ENCODE measurements around the gene SNAP25.

Gene SNAP25

GRCh38 chr20:10263385-10264165, 44.9 kb downstream of the SNAP25 start:
- TF ChIP-seq POLR2A (IDR thresholded peaks at IDR 0.05; ENCODE audit: low read depth, low read length): no peak
- DNase-seq (ENCODE audit: insufficient read length, low spot score): no peak

GRCh38 chr20:10264166-10264558, 45.5 kb downstream of the SNAP25 start:
- DNase-seq (ENCODE audit: insufficient read length, low spot score) (no peak), FAIRE-seq (no peak)
- TF ChIP-seq POLR2A (IDR thresholded peaks at IDR 0.05; ENCODE audit: low read depth, low read length): no peak

More at GRCh38 chr20:10263385-10264165, 44.9 kb downstream of the SNAP25 start:
- no peak for FAIRE-seq

GRCh38 chr20:10268636-10269035, 50.0 kb downstream of the SNAP25 start:
- no peak for DNase-seq (ENCODE audit: insufficient read length, low spot score)
- FAIRE-seq: no peak

GRCh38 chr20:10270630-10271029, 52.0 kb downstream of the SNAP25 start:
- no peak for DNase-seq (ENCODE audit: insufficient read length, low spot score)
- no peak for TF ChIP-seq POLR2A (IDR thresholded peaks at IDR 0.05; ENCODE audit: low read depth, low read length)
- no peak for FAIRE-seq

More at GRCh38 chr20:10268636-10269035, 50.0 kb downstream of the SNAP25 start:
- TF ChIP-seq POLR2A (IDR thresholded peaks at IDR 0.05; ENCODE audit: low read depth, low read length): no peak

GRCh38 chr20:10271494-10272219, 53.0 kb downstream of the SNAP25 start:
- FAIRE-seq: no peak
- TF ChIP-seq POLR2A (IDR thresholded peaks at IDR 0.05; ENCODE audit: low read depth, low read length): no peak

GRCh38 chr20:10276878-10277580, 58.4 kb downstream of the SNAP25 start:
- DNase-seq (ENCODE audit: insufficient read length, low spot score): no peak
- no peak for FAIRE-seq
- TF ChIP-seq POLR2A (IDR thresholded peaks at IDR 0.05; ENCODE audit: low read depth, low read length): no peak

More at GRCh38 chr20:10271494-10272219, 53.0 kb downstream of the SNAP25 start:
- DNase-seq (ENCODE audit: insufficient read length, low spot score): no peak

- no peak for FAIRE-seq
- no peak for DNase-seq (ENCODE audit: insufficient read length, low spot score)
- TF ChIP-seq POLR2A (IDR thresholded peaks at IDR 0.05; ENCODE audit: low read depth, low read length): no peak
These were observed 59.0 kb downstream of the SNAP25 start for GRCh38 chr20:10277616-10278015.

- no peak for FAIRE-seq
- TF ChIP-seq POLR2A (IDR thresholded peaks at IDR 0.05; ENCODE audit: low read depth, low read length): no peak
These were observed 59.8 kb downstream of the SNAP25 start for GRCh38 chr20:10278412-10278811.

GRCh38 chr20:10280018-10280908, 61.6 kb downstream of the SNAP25 start:
- TF ChIP-seq POLR2A (IDR thresholded peaks at IDR 0.05; ENCODE audit: low read depth, low read length): no peak
- FAIRE-seq (no peak), DNase-seq (ENCODE audit: insufficient read length, low spot score) (no peak)

More at GRCh38 chr20:10278412-10278811, 59.8 kb downstream of the SNAP25 start:
- DNase-seq (ENCODE audit: insufficient read length, low spot score): no peak

- no peak for FAIRE-seq
- no peak for TF ChIP-seq POLR2A (IDR thresholded peaks at IDR 0.05; ENCODE audit: low read depth, low read length)
- no peak for DNase-seq (ENCODE audit: insufficient read length, low spot score)
These were observed 63.3 kb downstream of the SNAP25 start for GRCh38 chr20:10281911-10282310.

- TF ChIP-seq POLR2A (IDR thresholded peaks at IDR 0.05; ENCODE audit: low read depth, low read length): no peak
- peak; percentile 26 for DNase-seq (ENCODE audit: insufficient read length, low spot score)
- FAIRE-seq: peak; percentile 27
These were observed 64.4 kb downstream of the SNAP25 start for GRCh38 chr20:10282979-10283456.

- no peak for FAIRE-seq
- no peak for DNase-seq (ENCODE audit: insufficient read length, low spot score)
- TF ChIP-seq POLR2A (IDR thresholded peaks at IDR 0.05; ENCODE audit: low read depth, low read length): no peak
These were observed 67.7 kb downstream of the SNAP25 start for GRCh38 chr20:10286356-10286755.

GRCh38 chr20:10288421-10288820, 69.8 kb downstream of the SNAP25 start:
- FAIRE-seq (no peak), DNase-seq (ENCODE audit: insufficient read length, low spot score) (no peak)
- no peak for TF ChIP-seq POLR2A (IDR thresholded peaks at IDR 0.05; ENCODE audit: low read depth, low read length)

All from H54 (cell line).